K562 (cell line): ENCODE measurements around the gene ALG12. TPM values are rescaled to one million over a fixed set of nuclear protein-coding genes. Genes with fewer than 3 reads are reported as not detected.
A peak's percentile ranks its signal among the peaks of the same experiment; 100 is the strongest.

Experiments
- ATAC-seq: fragments of 200-7000 bp; cut with Tn5 transposase; 3 replicates; pipeline ENCODE4 v1.9.1; 2020; ENCODE audit warnings: moderate library complexity
- BruUV-seq: library from RNA; stranded (reverse); fragments of 400-500 nt; replicated peaks from 2 replicates; lab custom pipeline; 2021; lab: Mats Ljungman, UMichigan
- CTCF ChIA-PET: fragments of 300-600 bp; formaldehyde crosslinking; extraction: SDS; loops from one replicate; lab custom pipeline; 2021; ENCODE audit warnings: low intra/inter-chr PET ratio; lab: Yijun Ruan, JAX
- POLR2A ChIA-PET: fragments of 300-600, 350-650 bp; sonication (Branson Sonifier 250); formaldehyde crosslinking; extraction: SDS; loops from one replicate; lab custom pipeline; 2021; ENCODE audit warnings: antibody characterized with exemption, inconsistent platforms; lab: Yijun Ruan, JAX
- DNase-seq, 4 experiments: peaks; one replicate each; pipeline versions ENCODE4 v3.0.0 to v3.0.0-alpha.2; 2011 to 2018; ENCODE audit warnings: low spot score in 3 of 4, mixed read lengths in 3 of 4; ENCODE audit errors: extremely low read depth in 1 of 4
- FAIRE-seq: peaks from 2 replicates; lab custom pipeline; 2011; peaks lifted over from hg19 to GRCh38; lab: Jason Lieb, UNC
- H2AFZ ChIP-seq: 2 replicates; pipeline ENCODE4 v1.6.0; 2011; ENCODE audit warnings: low read depth, low read length, control low read depth, inconsistent platforms
- H3K27ac ChIP-seq: fragments of 200-600 bp; 3 replicates; pipeline ENCODE4 v1.8.0; 2011; ENCODE audit warnings: low read depth, mild to moderate bottlenecking, control low read depth, inconsistent platforms, low read length, moderate library complexity, mixed read lengths; ENCODE audit errors: extremely low read depth
- H3K27me3 ChIP-seq, 2 experiments: fragments of 300-600 bp in 1 of 2; 2 replicates in 1 of 2; 3 replicates in 1 of 2; pipeline versions ENCODE4 v1.6.0 to v1.8.0; 2011; ENCODE audit warnings: inconsistent platforms in 2 of 2, low read length in 2 of 2, mild to moderate bottlenecking in 1 of 2, mixed read lengths in 1 of 2, moderate library complexity in 1 of 2; ENCODE audit not compliant: control insufficient read depth in 2 of 2, insufficient read depth in 2 of 2
- H3K36me3 ChIP-seq: fragments of 300-600 bp; 3 replicates; pipeline ENCODE4 v1.8.0; 2011; ENCODE audit warnings: mild to moderate bottlenecking, low read length, inconsistent platforms; ENCODE audit not compliant: control insufficient read depth, insufficient read depth
- H3K4me1 ChIP-seq, 2 experiments: fragments of 200-600 bp in 1 of 2; replicated peaks in 1 of 2; 2 replicates in 1 of 2; 3 replicates in 1 of 2; pipeline versions ENCODE4 v1.5.1 to v1.8.0; 2011; ENCODE audit warnings: inconsistent platforms in 2 of 2, low read length in 2 of 2, mild to moderate bottlenecking in 1 of 2, mixed read lengths in 1 of 2, moderate library complexity in 1 of 2; ENCODE audit not compliant: control insufficient read depth in 2 of 2, insufficient read depth in 2 of 2
- H3K4me2 ChIP-seq: 2 replicates; pipeline ENCODE4 v1.6.1; 2011; ENCODE audit warnings: low read length, control low read depth, inconsistent platforms, mixed read lengths; ENCODE audit not compliant: insufficient read depth
- H3K4me3 ChIP-seq: fragments of 200-600 bp; sonication (generic), shearing (Covaris generic); 2 replicates; pipeline ENCODE4 v1.5.1; 2016; ENCODE audit warnings: control low read depth, inconsistent platforms
- H3K79me2 ChIP-seq: fragments of 200-600 bp; 3 replicates; pipeline ENCODE4 v1.8.0; 2011; ENCODE audit warnings: low read length, inconsistent platforms; ENCODE audit not compliant: control insufficient read depth, insufficient read depth
- H3K9ac ChIP-seq, 2 experiments: 2 replicates each; pipeline versions ENCODE4 v1.6.0 to v1.6.1; 2011; ENCODE audit warnings: low read depth in 2 of 2, low read length in 2 of 2, control low read depth in 1 of 2, inconsistent platforms in 1 of 2, mild to moderate bottlenecking in 1 of 2, mixed read lengths in 1 of 2; ENCODE audit not compliant: insufficient read depth in 1 of 2
- H3K9me1 ChIP-seq: one replicate; pipeline ENCODE4 v1.6.0; 2011; ENCODE audit warnings: inconsistent platforms, mild to moderate bottlenecking, low read length, moderate library complexity; ENCODE audit not compliant: control insufficient read depth, insufficient read depth
- H3K9me3 ChIP-seq: replicated peaks from 2 replicates; pipeline ENCODE4 v1.5.1; 2011; ENCODE audit warnings: low read depth, low read length, inconsistent platforms; ENCODE audit not compliant: control insufficient read depth, insufficient read depth
- H4K20me1 ChIP-seq: replicated peaks from 2 replicates; pipeline ENCODE4 v1.6.1; 2011; ENCODE audit warnings: low read length, inconsistent platforms, mixed read lengths; ENCODE audit not compliant: control insufficient read depth, insufficient read depth
- BHLHE40 ChIP-seq: IDR thresholded peaks from 2 replicates; pipeline ENCODE4 v1.6.1; 2011; ENCODE audit warnings: low read length, improper control_type of control experiment
- CBFB ChIP-seq: sonication (generic); formaldehyde crosslinking; IDR thresholded peaks from 2 replicates; pipeline ENCODE4 v1.4.0; 2020; ENCODE audit warnings: mild to moderate bottlenecking, missing genetic modification reagents
- ELF2 ChIP-seq: fragments of 250-450 bp; sonication (Bioruptor Pico); IDR thresholded peaks from 2 replicates; pipeline ENCODE4 v1.5.0; 2021; ENCODE audit warnings: mild to moderate bottlenecking
- NCOA2 ChIP-seq, 2 experiments: fragments of 450-650 bp; IDR thresholded peaks; 2 replicates each; pipeline ENCODE4 v1.6.1; 2018; ENCODE audit warnings: mild to moderate bottlenecking in 2 of 2, moderate library complexity in 1 of 2; ENCODE audit not compliant: partially characterized antibody in 2 of 2
- POLR2AphosphoS2 ChIP-seq: IDR thresholded peaks from 2 replicates; pipeline ENCODE4 v1.6.1; 2012; ENCODE audit warnings: low read length, improper control_type of control experiment
- SMAD4 ChIP-seq: fragments of 250-450 bp; sonication (Bioruptor Pico); conservative IDR thresholded peaks from 2 replicates; pipeline ENCODE4 v1.8.0; 2021; ENCODE audit warnings: inconsistent platforms, mild to moderate bottlenecking, moderate library complexity
- SPI1 ChIP-seq: IDR thresholded peaks from 2 replicates; pipeline ENCODE4 v1.6.1; 2011; ENCODE audit warnings: low read depth, low read length, control low read depth, borderline replicate concordance
- TEAD4 ChIP-seq, 2 experiments: sonication (generic) in 1 of 2; formaldehyde crosslinking in 1 of 2; IDR thresholded peaks; 2 replicates each; pipeline versions ENCODE4 v1.6.1 to v1.8.0; 2012 to 2022; ENCODE audit warnings: borderline replicate concordance in 1 of 2, inconsistent platforms in 1 of 2, low read length in 1 of 2, mild to moderate bottlenecking in 1 of 2, missing genetic modification reagents in 1 of 2
- ZNF282 ChIP-seq: sonication (generic); formaldehyde crosslinking; IDR thresholded peaks from 2 replicates; pipeline ENCODE4 v1.8.1; 2023; ENCODE audit warnings: missing genetic modification reagents
- ZNF511 ChIP-seq: sonication (generic); formaldehyde crosslinking; IDR thresholded peaks from 2 replicates; pipeline ENCODE4 v1.8.0; 2022; ENCODE audit warnings: mild to moderate bottlenecking, missing genetic modification reagents
- ZNF778 ChIP-seq: fragments of 450-650 bp; formaldehyde crosslinking; IDR thresholded peaks from 2 replicates; pipeline ENCODE4 v1.4.0; 2020; ENCODE audit warnings: mild to moderate bottlenecking, moderate library complexity
- WGBS: fragments of 100-300 bp; shearing (Covaris generic); methylation state at CpG from one replicate; pipeline ENCODE4 v1.1.6; 2016; ENCODE audit warnings: low coverage, mixed read lengths; ENCODE audit not compliant: insufficient coverage; ENCODE audit errors: missing lambda C conversion rate; 5-methylcytosine and 5-hydroxymethylcytosine counted together
- in situ Hi-C: fragments of 300-500 bp; cut with MboI; formaldehyde crosslinking; loops from 4 replicates; pipeline ENCODE4 v1.15.0; 2018; ENCODE audit warnings: inconsistent platforms, mixed read lengths
- intact Hi-C: fragments of 100-400 bp; cut with micrococcal nuclease; formaldehyde crosslinking; loops from 2 replicates; pipeline ENCODE4 v1.14.2; 2022
- polyA plus RNA-seq, 8 experiments: library from polyadenylated mRNA; depleted of rRNA in 4 of 8; stranded (reverse) in 5 of 8; unstranded in 3 of 8; fragments of >200 nt; fragmentation: Nextera tagmentation in 2 of 8; fragmentation: Illumina TruSeq in 1 of 8; extraction: Ambion mirVana in 2 of 8; extraction: Trizol in 1 of 8; gene quantifications; 2 replicates each; pipeline versions ENCODE4 v1.2.1 to v1.2.3, GENCODE V29; 2011 to 2014; ENCODE audit warnings: inconsistent platforms in 1 of 8, missing spikeins in 1 of 8
- total RNA-seq, 7 experiments: library from RNA; depleted of rRNA in 6 of 7; stranded (reverse); fragments of >200 nt in 6 of 7; fragmentation: Illumina TruSeq in 2 of 7; extraction: Trizol in 2 of 7; gene quantifications; 2 replicates each; pipeline versions ENCODE4 v1.2.1 to v1.2.3, GENCODE V29; 2011 to 2021; ENCODE audit warnings: low replicate concordance in 1 of 7
- TF ChIP-seq, protein P1 (sequence below): IDR thresholded peaks from 2 replicates; pipeline ENCODE4 v1.6.1; 2012; ENCODE audit warnings: low read depth, low read length, improper control_type of control experiment, borderline replicate concordance

ALG12 gene
- total and polyA plus RNA-seq, 9 of the 15 experiments (the other 6 are each of a cell fraction or from before 2014, with no cell fraction given), result 0.20 to 8.5 (median 3.4) TPM

DNA sequence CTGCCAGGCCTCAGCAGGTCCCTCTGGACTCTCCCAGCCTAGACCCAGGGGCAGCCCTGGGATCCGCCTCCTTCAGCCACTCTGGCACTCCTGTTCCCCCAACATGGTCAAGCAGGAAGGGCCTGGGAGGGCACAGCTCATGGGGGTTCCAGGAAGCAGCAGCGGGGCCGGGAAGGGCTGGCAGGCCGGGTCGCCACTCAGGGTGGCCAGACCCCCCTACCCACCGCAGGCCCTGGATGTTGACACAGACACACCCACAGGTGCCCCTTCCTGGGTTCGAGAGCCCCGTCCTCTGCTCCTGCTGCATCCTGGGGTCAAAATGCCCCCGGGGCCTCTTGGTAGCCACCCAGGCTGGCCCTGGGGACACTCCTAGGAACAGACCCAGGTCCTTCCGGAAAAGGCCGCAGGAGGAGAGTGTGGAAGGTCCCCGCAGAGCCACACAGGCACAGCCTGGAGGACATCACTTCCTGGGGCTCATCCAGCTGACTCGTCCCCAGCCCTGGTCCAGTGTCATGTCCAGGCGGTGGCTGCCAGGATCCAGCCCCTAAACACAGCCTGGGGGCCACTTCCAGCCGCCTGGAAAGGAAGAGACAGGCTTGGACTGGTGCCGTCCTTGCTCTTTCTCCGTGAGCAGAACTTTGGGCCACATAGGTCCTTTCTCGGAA is 35.6 kb upstream of the ALG12 start (continued):
- no peak for TF ChIP-seq TEAD4 (IDR thresholded peaks at IDR 0.05; ENCODE audit: low read length)
- TF ChIP-seq TEAD4 (CRISPR knock-in tag; IDR thresholded peaks at IDR 0.05; ENCODE audit: borderline replicate concordance), result no peak
- TF ChIP-seq ZNF778 (CRISPR knock-in tag), result no peak
- TF ChIP-seq BHLHE40, result no peak
- no peak for TF ChIP-seq SMAD4
- no peak for TF ChIP-seq ZNF282 (CRISPR knock-in tag)
- TF ChIP-seq, protein P1, sequence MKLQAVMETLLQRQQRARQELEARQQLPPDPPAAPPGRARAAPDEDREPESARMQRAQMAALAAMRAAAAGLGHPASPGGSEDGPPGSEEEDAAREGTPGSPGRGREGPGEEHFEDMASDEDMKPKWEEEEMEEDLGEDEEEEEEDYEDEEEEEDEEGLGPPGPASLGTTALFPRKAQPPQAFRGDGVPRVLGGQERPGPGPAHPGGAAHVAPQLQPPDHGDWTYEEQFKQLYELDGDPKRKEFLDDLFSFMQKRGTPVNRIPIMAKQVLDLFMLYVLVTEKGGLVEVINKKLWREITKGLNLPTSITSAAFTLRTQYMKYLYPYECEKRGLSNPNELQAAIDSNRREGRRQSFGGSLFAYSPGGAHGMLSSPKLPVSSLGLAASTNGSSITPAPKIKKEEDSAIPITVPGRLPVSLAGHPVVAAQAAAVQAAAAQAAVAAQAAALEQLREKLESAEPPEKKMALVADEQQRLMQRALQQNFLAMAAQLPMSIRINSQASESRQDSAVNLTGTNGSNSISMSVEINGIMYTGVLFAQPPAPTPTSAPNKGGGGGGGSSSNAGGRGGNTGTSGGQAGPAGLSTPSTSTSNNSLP, result no peak

DNA sequence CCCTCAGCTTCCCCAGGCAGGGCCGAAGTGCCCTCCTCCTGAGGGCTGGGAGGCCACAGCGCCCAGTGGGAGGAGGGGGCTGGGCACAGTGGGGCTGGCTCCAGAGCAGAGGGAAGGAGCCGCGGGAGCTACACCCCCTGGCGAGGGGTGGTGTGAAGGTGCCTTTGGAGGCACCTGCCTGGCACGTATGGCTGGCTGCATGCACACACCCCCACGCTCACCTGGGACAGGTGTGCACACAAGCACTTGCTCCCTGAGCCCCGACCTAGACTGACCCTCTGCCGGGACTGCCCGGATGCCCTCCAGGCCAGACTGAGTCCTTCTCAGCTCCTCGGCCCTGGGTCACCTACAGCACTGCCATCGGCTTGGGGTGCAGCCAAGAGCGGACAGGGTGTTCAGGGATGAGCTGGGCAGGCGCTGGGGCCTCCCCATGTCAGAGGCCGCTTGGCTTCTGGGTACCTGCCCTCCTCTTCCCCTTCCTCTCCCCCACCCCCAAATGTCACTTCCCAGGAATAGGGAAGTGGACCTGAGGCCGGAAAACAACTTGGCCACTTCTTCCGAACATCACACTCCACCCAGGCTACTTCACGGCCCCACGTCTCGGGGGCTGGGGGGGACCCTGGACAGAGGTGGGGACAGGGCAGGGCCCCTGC is 34.9 kb upstream of the ALG12 start:
- Histone ChIP-seq H3K4me2 (no peak overlapping the region), H3K79me2 (no peaks in the 10 kb centered on the region), H3K27ac (no peak overlapping the region), H3K9me3 (no peaks in the 10 kb centered on the region), H3K27me3 (no peaks in the 10 kb centered on the region), H3K9ac (no peak overlapping the region), H4K20me1 (no peaks in the 10 kb centered on the region), H3K9me1 (no peaks in the 10 kb centered on the region), H3K4me3 (no peak overlapping the region), H3K36me3 (no peaks in the 10 kb centered on the region), H3K4me1 (peaks cover 0 to 94% of the 10 kb centered on the region in 2 experiments; a peak in 3 of 5 replicates), H2AFZ (no peak overlapping the region)
- in situ Hi-C loops (no loop called here), intact Hi-C loops (no loop called here)
- WGBS, result 79% methylated on average over 2 of the region's 20 CpGs
- no peak for DNase-seq
- ChIA-PET POLR2A (no interaction called here), CTCF (no interaction called here)
- no TSS peak for BruUV-seq
- peak; percentile 80 for TF ChIP-seq SPI1
- no peak for TF ChIP-seq NCOA2 (IDR thresholded peaks at IDR 0.05; ENCODE audit: partially characterized antibody in 2 of 2)
- no peak for TF ChIP-seq ZNF511 (CRISPR knock-in tag)
- TF ChIP-seq CBFB (CRISPR knock-in tag), result no peak
- TF ChIP-seq POLR2AphosphoS2, result no peak
- TF ChIP-seq ELF2, result no peak
- no peak for FAIRE-seq
- ATAC-seq, result no peak
